Choroid plexus epithelial cell (primary cell): Measurements from ENCODE around the gene PCDHGC5.
A peak's percentile ranks its signal among the peaks of the same experiment; 100 is the strongest.

Source experiments
- DNase-seq: peaks from one replicate; pipeline ENCODE4 v3.0.0-alpha.2; 2010; ENCODE audit warnings: low read depth
- H3K4me3 ChIP-seq: 2 replicates; pipeline ENCODE4 v1.5.1; 2011; ENCODE audit warnings: low read depth, mild to moderate bottlenecking, control low read depth, low read length, moderate library complexity
- TF ChIP-seq, protein P1 (sequence below): conservative IDR thresholded peaks from 2 replicates; pipeline ENCODE4 v1.5.1; 2011; ENCODE audit warnings: low read depth, mild to moderate bottlenecking, control low read depth, inconsistent platforms, low read length, moderate library complexity

Gene PCDHGC5

DNA sequence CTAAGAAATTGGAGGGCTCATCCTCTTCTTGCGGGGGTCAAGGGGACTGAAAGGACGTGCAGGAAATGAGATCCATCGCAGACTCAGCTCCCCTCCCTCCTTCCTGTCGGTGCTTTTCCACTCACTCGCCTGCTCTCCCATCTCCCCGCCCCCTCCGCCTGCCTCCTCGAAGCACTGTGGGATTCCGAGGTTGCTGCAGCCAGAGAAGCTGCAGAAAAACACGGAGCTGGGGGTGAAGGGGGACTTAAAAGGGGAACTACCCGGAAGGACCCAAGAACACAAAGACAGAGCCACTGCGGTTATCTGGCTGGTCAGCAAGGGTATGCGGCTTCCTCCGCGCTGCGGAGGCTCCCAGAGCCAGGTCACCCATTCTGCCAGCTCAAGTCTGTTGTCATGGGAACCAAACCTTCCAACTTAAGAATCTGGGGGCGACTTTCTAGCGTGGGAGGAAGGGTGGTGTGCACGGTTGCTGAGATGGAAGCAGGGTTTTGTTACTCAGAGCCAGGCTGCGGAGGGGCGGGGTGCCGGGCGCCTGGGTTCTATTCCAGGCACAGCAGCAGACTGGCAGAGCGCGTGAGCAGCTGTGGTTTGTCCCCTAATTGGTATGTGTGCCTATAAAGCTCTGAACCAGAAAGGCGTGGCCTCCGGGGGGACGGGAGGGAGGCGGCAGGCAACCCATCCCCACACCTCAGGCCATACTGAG is 24.9 kb downstream of the PCDHGC5 start:
- peak; percentile 90 for DNase-seq
- peak overlapping the region; percentile 61 for H3K4me3 ChIP-seq
- TF ChIP-seq, protein P1, sequence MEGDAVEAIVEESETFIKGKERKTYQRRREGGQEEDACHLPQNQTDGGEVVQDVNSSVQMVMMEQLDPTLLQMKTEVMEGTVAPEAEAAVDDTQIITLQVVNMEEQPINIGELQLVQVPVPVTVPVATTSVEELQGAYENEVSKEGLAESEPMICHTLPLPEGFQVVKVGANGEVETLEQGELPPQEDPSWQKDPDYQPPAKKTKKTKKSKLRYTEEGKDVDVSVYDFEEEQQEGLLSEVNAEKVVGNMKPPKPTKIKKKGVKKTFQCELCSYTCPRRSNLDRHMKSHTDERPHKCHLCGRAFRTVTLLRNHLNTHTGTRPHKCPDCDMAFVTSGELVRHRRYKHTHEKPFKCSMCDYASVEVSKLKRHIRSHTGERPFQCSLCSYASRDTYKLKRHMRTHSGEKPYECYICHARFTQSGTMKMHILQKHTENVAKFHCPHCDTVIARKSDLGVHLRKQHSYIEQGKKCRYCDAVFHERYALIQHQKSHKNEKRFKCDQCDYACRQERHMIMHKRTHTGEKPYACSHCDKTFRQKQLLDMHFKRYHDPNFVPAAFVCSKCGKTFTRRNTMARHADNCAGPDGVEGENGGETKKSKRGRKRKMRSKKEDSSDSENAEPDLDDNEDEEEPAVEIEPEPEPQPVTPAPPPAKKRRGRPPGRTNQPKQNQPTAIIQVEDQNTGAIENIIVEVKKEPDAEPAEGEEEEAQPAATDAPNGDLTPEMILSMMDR, result no peak

DNA sequence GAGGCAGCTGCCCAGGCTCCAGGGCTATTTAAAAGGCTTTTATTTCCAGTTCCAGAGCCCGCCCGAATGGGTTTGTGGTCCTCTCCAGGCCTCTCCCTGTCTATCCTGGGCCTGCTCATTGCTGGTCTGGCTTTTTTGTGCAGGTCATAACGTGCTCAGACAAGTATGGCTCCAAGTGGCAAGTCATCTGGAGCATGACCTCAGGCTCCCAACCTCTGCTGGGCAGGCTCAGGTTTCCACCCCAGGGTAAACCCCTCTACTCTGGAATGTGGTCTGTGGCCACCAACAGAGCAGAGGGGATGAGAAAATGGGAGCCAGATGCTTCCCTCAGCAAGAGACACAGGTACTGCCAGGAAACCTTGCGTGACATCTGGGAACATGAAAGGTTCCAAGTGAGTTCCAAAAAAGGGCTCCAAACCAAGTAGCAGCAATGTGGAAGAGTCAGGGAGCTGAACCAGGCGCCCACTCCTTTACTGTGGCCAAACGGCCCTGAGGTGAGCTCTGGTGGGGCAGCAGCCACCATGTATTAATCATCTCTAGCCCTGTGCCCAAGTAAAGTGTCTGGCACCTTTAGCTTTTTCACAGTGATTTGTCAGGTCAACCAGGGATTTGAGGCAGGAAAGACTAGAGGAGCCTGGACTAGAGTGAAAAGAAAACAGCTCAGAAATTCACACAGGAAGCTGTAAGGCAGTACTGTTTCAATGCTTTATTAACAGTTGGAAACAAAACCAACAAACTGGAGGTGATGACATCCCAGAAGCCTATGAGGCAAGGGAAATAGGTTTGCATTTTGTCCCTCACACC is 25.7 kb downstream of the PCDHGC5 start:
- TF ChIP-seq, protein P1, result no peak
- H3K4me3 ChIP-seq, result peak overlapping the region; percentile 61
- DNase-seq, result peak; percentile 70

DNA sequence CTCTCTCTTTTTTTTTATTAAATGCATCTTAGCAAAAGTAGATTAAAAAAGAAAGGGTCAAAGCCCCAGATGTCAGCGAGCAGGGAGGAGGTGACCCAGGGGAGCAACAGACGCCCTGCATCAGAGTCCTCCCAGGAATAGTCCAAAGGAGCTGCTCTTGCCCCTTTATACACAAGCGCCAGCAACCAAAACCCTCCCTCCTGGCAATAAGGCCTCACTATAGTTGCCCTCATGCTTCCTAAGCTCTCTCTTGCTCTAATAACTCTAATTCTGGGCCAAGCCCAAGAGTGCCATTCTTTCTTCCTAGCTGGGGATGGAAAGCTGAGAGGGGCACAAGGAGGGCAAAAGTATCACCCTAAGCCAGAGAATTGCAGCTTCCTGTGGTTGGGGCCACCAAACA is 26.3 kb downstream of the PCDHGC5 start:
- no peak overlapping the region for H3K4me3 ChIP-seq
- TF ChIP-seq, protein P1, result no peak
- DNase-seq, result no peak

DNA sequence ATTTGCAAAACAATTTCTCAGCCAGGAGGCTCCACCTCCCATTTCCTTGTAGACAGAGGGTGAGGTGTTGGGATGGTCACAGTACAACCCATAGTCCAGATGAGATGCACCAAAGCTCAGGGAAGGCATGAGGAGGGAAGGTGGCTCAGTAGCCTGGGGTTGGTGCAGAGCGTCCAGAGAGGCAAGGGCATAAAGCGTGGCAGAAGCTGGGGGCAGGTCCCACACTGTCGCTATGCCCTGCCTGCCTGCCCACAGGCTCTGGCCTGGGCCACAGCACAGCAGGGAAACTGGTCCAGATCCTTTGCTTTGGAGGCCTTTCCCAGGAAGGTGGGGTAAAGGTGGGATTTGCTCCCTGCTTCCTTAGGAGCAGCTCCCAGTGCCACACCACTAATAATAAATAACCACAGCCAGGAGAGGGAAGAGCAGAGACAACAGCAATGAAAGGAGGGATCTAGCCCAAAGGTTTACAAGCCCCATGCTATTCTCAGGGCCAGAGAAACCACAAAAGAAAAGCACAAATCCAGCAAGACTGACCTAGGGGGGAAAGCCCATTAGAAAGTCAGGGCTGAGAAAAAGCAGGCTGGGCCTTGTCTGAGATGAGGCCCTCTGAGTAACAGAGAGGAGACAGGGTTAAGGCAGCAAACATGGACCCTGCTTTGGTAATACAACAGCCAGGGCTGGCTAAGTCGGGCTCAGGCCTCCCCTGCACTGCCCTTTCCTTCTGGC is 27.2 kb downstream of the PCDHGC5 start:
- DNase-seq, result no peak
- TF ChIP-seq, protein P1, result no peak
- no peak overlapping the region for H3K4me3 ChIP-seq

- no peak for DNase-seq
- TF ChIP-seq, protein P1, result no peak
- no peak overlapping the region for H3K4me3 ChIP-seq
These were observed 27.8 kb downstream of the PCDHGC5 start for GRCh38 chr5:141516672-141517025.

GRCh38 chr5:141517312-141517711 is 28.4 kb downstream of the PCDHGC5 start:
- no peak overlapping the region for H3K4me3 ChIP-seq
- DNase-seq, result no peak
- TF ChIP-seq, protein P1, result no peak
